ENCODE measurements around the gene SELENOM. TPM values are rescaled to one million over a fixed set of nuclear protein-coding genes. Genes with fewer than 3 reads are reported as not detected.

Gene SELENOM
- total and polyA plus RNA-seq, 5 experiments from 2014 or later: 74.9 to 142 (median 114) TPM

DNA sequence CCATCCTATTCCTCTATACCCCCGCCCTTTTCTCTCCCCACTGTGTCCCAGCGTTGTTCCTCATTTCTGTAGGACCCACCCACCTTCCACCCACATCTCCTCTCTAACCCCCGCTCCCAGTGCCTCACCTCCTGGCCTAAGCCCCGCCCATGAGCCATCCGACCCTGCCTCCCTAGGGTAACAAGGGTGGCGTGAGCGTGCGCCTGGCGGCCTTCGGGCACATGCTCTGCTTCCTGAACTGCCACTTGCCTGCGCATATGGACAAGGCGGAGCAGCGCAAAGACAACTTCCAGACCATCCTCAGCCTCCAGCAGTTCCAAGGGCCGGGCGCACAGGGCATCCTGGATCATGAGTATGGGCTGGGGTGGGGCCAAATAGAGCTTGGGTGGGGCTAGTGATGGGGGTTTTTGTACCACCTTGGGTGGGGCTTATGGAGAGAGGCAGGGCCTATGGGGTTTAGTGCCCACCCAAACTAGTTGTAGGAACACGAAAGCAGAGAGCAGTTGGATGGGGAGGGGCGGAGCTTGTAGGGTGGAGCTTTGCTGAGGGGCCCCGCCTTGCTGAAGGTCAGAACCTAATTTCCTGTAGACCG lies 19.9 kb upstream of the SELENOM start:
- no peaks in the 10 kb centered on the region for H3K36me3 Mint-ChIP-seq
- ATAC-seq: no peak
- no peak overlapping the region for H3K27ac Mint-ChIP-seq
- peaks cover 0 to 4% (median 0%) of the 10 kb centered on the region in 4 donors for H3K4me1 Mint-ChIP-seq
- H3K9me3 Mint-ChIP-seq: no peaks in the 10 kb centered on the region
- no peak overlapping the region for H3K4me3 Mint-ChIP-seq
- POLR2A ChIA-PET: interaction anchor here (0.6 to 0.9 kb wide), 2 partner anchors 145 to 499 kb away, joined by 3 to 4 read pairs; no protein-coding TSS in a partner anchor
- DNase-seq: peak in 1 of 10 donors; percentile 27
- peaks cover 0 to 9% (median 0%) of the 10 kb centered on the region in 5 donors for H3K27me3 Mint-ChIP-seq

GRCh38 chr22:31126869-31127175 lies 19.5 kb upstream of the SELENOM start:
- H3K27me3 Mint-ChIP-seq: peaks cover 0 to 9% (median 0%) of the 10 kb centered on the region in 5 donors
- peak in 1 of 10 donors; percentile 44 for DNase-seq
- no peaks in the 10 kb centered on the region for H3K9me3 Mint-ChIP-seq
- no peak overlapping the region for H3K4me3 Mint-ChIP-seq
- peaks cover 0 to 4% (median 0%) of the 10 kb centered on the region in 4 donors for H3K4me1 Mint-ChIP-seq
- POLR2A ChIA-PET: no interaction called here
- ATAC-seq: no peak
- no peak overlapping the region for H3K27ac Mint-ChIP-seq
- no peaks in the 10 kb centered on the region for H3K36me3 Mint-ChIP-seq

- DNase-seq: peak in 1 of 10 donors; percentile 45
- H3K27ac Mint-ChIP-seq: no peak overlapping the region
- ATAC-seq: no peak
- POLR2A ChIA-PET: no interaction called here
- H3K36me3 Mint-ChIP-seq: no peaks in the 10 kb centered on the region
- peaks cover 0 to 9% (median 0%) of the 10 kb centered on the region in 5 donors for H3K27me3 Mint-ChIP-seq
- peaks cover 0 to 4% (median 0%) of the 10 kb centered on the region in 4 donors for H3K4me1 Mint-ChIP-seq
- no peak overlapping the region for H3K4me3 Mint-ChIP-seq
- no peaks in the 10 kb centered on the region for H3K9me3 Mint-ChIP-seq
Observed at GRCh38 chr22:31126128-31126868, 18.9 kb upstream of the SELENOM start.

DNA sequence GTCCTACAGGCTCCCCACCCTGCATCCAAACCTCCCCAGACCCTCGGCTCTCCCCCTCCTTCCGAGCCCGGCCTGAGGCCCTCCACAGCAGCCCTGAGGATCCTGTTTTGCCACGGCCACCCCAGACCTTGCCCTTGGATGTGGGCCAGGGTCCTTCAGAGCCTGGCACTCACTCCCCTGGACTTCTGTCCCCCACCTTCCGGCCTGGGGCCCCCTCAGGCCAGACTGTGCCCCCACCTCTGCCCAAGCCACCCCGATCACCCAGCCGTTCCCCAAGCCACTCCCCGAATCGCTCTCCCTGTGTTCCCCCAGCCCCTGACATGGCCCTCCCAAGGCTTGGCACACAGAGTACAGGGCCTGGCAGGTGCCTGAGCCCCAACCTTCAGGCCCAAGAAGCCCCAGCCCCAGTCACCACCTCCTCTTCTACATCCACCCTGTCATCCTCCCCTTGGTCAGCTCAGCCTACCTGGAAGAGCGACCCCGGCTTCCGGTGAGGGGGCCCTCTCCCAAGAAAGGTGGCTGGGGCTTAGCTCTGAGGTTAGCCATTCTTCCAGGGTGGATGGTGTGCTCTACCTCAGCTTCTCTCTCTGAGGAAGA lies 18.3 kb upstream of the SELENOM start:
- ATAC-seq (no peak), DNase-seq (peak in 1 of 10 donors; percentile 40)
- POLR2A ChIA-PET: no interaction called here
- no peak overlapping the region for H3K4me3 Mint-ChIP-seq
- no peak overlapping the region for H3K27ac Mint-ChIP-seq
- peaks cover 0 to 4% (median 0%) of the 10 kb centered on the region in 4 donors for H3K4me1 Mint-ChIP-seq
- no peaks in the 10 kb centered on the region for H3K36me3 Mint-ChIP-seq
- no peaks in the 10 kb centered on the region for H3K9me3 Mint-ChIP-seq
- H3K27me3 Mint-ChIP-seq: peaks cover 0 to 9% (median 0%) of the 10 kb centered on the region in 5 donors

DNA sequence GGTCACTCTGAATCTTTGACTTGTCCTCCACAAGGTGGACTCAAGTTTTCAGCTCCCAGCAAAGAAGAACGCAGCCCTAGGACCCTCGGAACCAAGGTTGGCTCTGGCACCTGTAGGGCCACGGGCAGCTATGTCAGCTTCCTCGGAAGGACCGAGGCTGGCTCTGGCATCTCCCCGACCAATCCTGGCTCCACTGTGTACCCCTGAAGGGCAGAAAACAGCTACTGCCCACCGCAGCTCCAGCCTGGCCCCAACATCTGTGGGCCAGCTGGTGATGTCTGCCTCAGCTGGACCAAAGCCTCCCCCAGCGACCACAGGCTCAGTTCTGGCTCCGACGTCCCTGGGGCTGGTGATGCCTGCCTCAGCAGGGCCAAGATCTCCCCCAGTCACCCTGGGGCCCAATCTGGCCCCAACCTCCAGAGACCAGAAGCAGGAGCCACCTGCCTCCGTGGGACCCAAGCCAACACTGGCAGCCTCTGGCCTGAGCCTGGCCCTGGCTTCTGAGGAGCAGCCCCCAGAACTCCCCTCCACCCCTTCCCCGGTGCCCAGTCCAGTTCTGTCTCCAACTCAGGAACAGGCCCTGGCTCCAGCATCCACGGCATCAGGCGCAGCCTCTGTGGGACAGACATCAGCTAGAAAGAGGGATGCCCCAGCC lies 17.6 kb upstream of the SELENOM start:
- H3K27ac Mint-ChIP-seq: no peak overlapping the region
- peaks cover 0 to 4% (median 0%) of the 10 kb centered on the region in 4 donors for H3K4me1 Mint-ChIP-seq
- ATAC-seq: no peak
- no peak for DNase-seq
- no peaks in the 10 kb centered on the region for H3K36me3 Mint-ChIP-seq
- H3K4me3 Mint-ChIP-seq: no peak overlapping the region
- POLR2A ChIA-PET: interaction anchor here (0.9 kb wide), 1 partner anchor 18 kb away, joined by 3 read pairs; no protein-coding TSS in a partner anchor
- peaks cover 0 to 9% (median 0%) of the 10 kb centered on the region in 5 donors for H3K27me3 Mint-ChIP-seq
- H3K9me3 Mint-ChIP-seq: no peaks in the 10 kb centered on the region

- H3K36me3 Mint-ChIP-seq: no peaks in the 10 kb centered on the region
- ATAC-seq (no peak), DNase-seq (no peak)
- peaks cover 0 to 9% (median 0%) of the 10 kb centered on the region in 5 donors for H3K27me3 Mint-ChIP-seq
- H3K27ac Mint-ChIP-seq: peak overlapping the region in 1 of 10 donors; percentile 60
- H3K4me1 Mint-ChIP-seq: peaks cover 0 to 4% (median 0%) of the 10 kb centered on the region in 4 donors
- POLR2A ChIA-PET: interaction anchor here (0.9 kb wide), 1 partner anchor 17 kb away, joined by 3 read pairs; no protein-coding TSS in a partner anchor
- H3K4me3 Mint-ChIP-seq: no peak overlapping the region
- no peaks in the 10 kb centered on the region for H3K9me3 Mint-ChIP-seq
Observed at GRCh38 chr22:31124290-31124689, 16.9 kb upstream of the SELENOM start.

GRCh38 chr22:31123292-31123602 lies 15.9 kb upstream of the SELENOM start:
- no peak overlapping the region for H3K27ac Mint-ChIP-seq
- no peak for DNase-seq
- POLR2A ChIA-PET: no interaction called here
- ATAC-seq: no peak
- peaks cover 0 to 4% (median 0%) of the 10 kb centered on the region in 4 donors for H3K4me1 Mint-ChIP-seq
- H3K27me3 Mint-ChIP-seq: peaks cover 0 to 5% (median 0%) of the 10 kb centered on the region in 5 donors
- H3K4me3 Mint-ChIP-seq: no peak overlapping the region
- no peaks in the 10 kb centered on the region for H3K9me3 Mint-ChIP-seq
- no peaks in the 10 kb centered on the region for H3K36me3 Mint-ChIP-seq

DNA sequence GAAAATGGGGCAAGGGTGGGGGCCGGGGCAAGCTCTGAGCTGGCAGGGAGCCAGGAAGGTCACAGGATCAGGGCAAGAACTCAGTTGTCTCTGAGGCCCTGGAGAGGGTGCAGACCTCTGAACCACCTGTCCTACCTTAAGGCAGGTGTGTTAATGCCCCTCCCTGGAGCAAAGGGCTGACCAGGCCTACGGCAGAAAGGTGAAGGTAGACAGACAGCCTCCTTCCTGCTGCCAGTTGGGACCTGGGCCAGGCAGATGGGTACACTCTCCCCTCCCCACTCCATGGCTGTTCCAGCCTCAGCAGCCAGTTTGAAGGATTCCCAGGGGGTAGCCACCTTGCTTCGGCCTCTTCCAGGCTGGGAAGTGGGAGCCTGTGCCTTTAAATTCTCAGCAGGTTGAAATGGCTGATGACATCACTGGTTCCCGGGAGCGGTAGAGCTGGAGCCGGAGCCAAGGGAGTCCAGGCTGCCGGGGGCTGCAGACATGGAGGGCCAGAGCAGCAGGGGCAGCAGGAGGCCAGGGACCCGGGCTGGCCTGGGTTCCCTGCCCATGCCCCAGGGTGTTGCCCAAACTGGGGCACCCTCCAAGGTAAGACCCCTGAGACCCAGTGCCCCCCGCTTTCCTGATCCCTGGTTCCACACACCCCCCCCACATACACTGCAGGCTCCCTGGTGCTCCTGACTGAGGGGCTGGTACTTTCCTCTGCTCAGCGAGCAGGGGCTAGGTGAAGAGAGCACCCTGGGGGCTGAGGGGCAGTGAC lies 15.3 kb upstream of the SELENOM start, which contains the start of gene INPP5J:
Gene INPP5J, plus strand, starts transcription at position 435 of the 760 bp plus-strand sequence. Its CDS starts 49 bp downstream, at position 484.
- no peak for ATAC-seq
- H3K27ac Mint-ChIP-seq: peak within 1 kb of the TSS in 3 of 10 donors; percentile 23 to 68 (median 37)
- no peak within 1 kb of the TSS for H3K4me3 Mint-ChIP-seq
- POLR2A ChIA-PET: no interaction called here
- no peaks in the 10 kb centered on the region for H3K36me3 Mint-ChIP-seq
- H3K9me3 Mint-ChIP-seq: no peaks in the 10 kb centered on the region
- peaks cover 0 to 4% (median 0%) of the 10 kb centered on the region in 4 donors for H3K4me1 Mint-ChIP-seq
- no peak for DNase-seq
- peaks cover 0 to 3% (median 0%) of the 10 kb centered on the region in 5 donors for H3K27me3 Mint-ChIP-seq

GRCh38 chr22:31122196-31122531 lies 14.8 kb upstream of the SELENOM start:
- POLR2A ChIA-PET: no interaction called here
- Mint-ChIP-seq H3K27me3 (peaks cover 0 to under 1% (median 0%) of the 10 kb centered on the region in 5 donors), H3K9me3 (no peaks in the 10 kb centered on the region), H3K36me3 (no peaks in the 10 kb centered on the region), H3K4me1 (peaks cover 0 to under 1% (median 0%) of the 10 kb centered on the region in 4 donors), H3K4me3 (no peak overlapping the region), H3K27ac (peak overlapping the region in 1 of 10 donors; percentile 68)
- ATAC-seq (no peak), DNase-seq (no peak)

DNA sequence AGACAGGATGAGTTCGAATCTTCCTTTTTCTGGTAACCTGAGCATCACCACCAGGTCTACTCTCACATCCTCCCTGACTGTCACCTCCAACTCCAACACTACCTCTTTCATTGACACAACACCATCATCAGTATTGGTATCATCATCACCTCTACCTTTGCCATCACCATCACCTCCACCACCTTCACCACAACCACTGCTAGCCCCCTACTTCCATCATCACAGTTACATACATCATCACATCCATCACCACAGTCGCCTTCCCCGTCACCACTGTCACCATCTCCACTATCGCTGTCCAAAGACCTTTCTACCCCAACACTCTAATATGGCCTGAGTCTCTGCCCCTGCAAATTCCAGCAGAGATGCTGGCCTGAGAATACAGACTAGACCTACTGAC lies 14.0 kb upstream of the SELENOM start:
- H3K4me1 Mint-ChIP-seq: no peaks in the 10 kb centered on the region
- no peak overlapping the region for H3K4me3 Mint-ChIP-seq
- ATAC-seq (no peak), DNase-seq (no peak)
- H3K27me3 Mint-ChIP-seq: no peaks in the 10 kb centered on the region
- POLR2A ChIA-PET: no interaction called here
- H3K36me3 Mint-ChIP-seq: no peaks in the 10 kb centered on the region
- H3K9me3 Mint-ChIP-seq: no peaks in the 10 kb centered on the region
- peak overlapping the region in 1 of 10 donors; percentile 23 for H3K27ac Mint-ChIP-seq

GRCh38 chr22:31120642-31121041 lies 13.3 kb upstream of the SELENOM start:
- DNase-seq (no peak), ATAC-seq (no peak)
- POLR2A ChIA-PET: interaction anchor here (0.6 kb wide), 1 partner anchor 225 kb away, joined by 3 read pairs; the partner anchor contains the start of gene PATZ1
- no peaks in the 10 kb centered on the region for H3K27me3 Mint-ChIP-seq
- H3K9me3 Mint-ChIP-seq: no peaks in the 10 kb centered on the region
- no peak overlapping the region for H3K4me3 Mint-ChIP-seq
- H3K36me3 Mint-ChIP-seq: no peaks in the 10 kb centered on the region
- no peaks in the 10 kb centered on the region for H3K4me1 Mint-ChIP-seq
- H3K27ac Mint-ChIP-seq: no peak overlapping the region

- no peaks in the 10 kb centered on the region for H3K36me3 Mint-ChIP-seq
- DNase-seq (peak in 1 of 10 donors; percentile 44), ATAC-seq (no peak)
- no peaks in the 10 kb centered on the region for H3K27me3 Mint-ChIP-seq
- POLR2A ChIA-PET: interaction anchor here (0.6 kb wide), 1 partner anchor 226 kb away, joined by 3 read pairs; the partner anchor contains the start of gene PATZ1
- H3K27ac Mint-ChIP-seq: peak overlapping the region in 1 of 10 donors; percentile 28
- no peaks in the 10 kb centered on the region for H3K9me3 Mint-ChIP-seq
- H3K4me3 Mint-ChIP-seq: no peak overlapping the region
- no peaks in the 10 kb centered on the region for H3K4me1 Mint-ChIP-seq
Observed at GRCh38 chr22:31120230-31120629, 12.9 kb upstream of the SELENOM start.
